SH-SY5Y (cell line): Measurements from ENCODE around the gene CAPRIN2.

Source experiments
- GATA2 ChIP-seq: IDR thresholded peaks from 2 replicates; pipeline ENCODE4 v1.6.1; 2011; ENCODE audit warnings: mild to moderate bottlenecking, low read depth, low read length
- GATA3 ChIP-seq: IDR thresholded peaks from 2 replicates; pipeline ENCODE4 v1.6.1; 2011; ENCODE audit warnings: low read depth, mild to moderate bottlenecking, low read length, moderate library complexity

- TF ChIP-seq GATA2 (no peak), GATA3 (no peak)
Measured at GRCh38 chr12:30769802-30770201, 15.1 kb upstream of the CAPRIN2 start.
